GM21447 (cell line): ENCODE results near the gene ILK.

Experiments
- ATAC-seq: cut with Tn5 transposase; IDR thresholded peaks from one replicate; pipeline ENCODE4 v1.9.1; 2021; ENCODE audit not compliant: unreplicated experiment

Gene ILK

GRCh38 chr11:6633422-6634408 lies 30.1 kb downstream of the ILK start:
- no peak for ATAC-seq

- ATAC-seq = no peak
Measured at GRCh38 chr11:6634534-6634933, 31.0 kb downstream of the ILK start.

- ATAC-seq = no peak
Measured at GRCh38 chr11:6635082-6635932, 31.7 kb downstream of the ILK start.

- ATAC-seq = no peak
Measured at GRCh38 chr11:6636480-6636879, 32.9 kb downstream of the ILK start.

- no peak for ATAC-seq
Measured at GRCh38 chr11:6637871-6638270, 34.3 kb downstream of the ILK start.

- ATAC-seq = no peak
Measured at GRCh38 chr11:6638429-6638828, 34.9 kb downstream of the ILK start.

GRCh38 chr11:6640036-6640984 lies 36.7 kb downstream of the ILK start:
- no peak for ATAC-seq

- ATAC-seq = no peak
Measured at GRCh38 chr11:6640985-6641701, 37.6 kb downstream of the ILK start.

- ATAC-seq = no peak
Measured at GRCh38 chr11:6642957-6643356, 39.4 kb downstream of the ILK start.

- ATAC-seq = no peak
Measured at GRCh38 chr11:6646071-6646470, 42.5 kb downstream of the ILK start.

GRCh38 chr11:6646576-6646917 lies 43.0 kb downstream of the ILK start:
- ATAC-seq = peak; percentile 12

- peak; percentile 93 for ATAC-seq
Measured at GRCh38 chr11:6646918-6647679, 43.5 kb downstream of the ILK start.

- ATAC-seq = no peak
Measured at GRCh38 chr11:6647836-6648235, 44.3 kb downstream of the ILK start.

- ATAC-seq = no peak
Measured at GRCh38 chr11:6648501-6648900, 44.9 kb downstream of the ILK start.

- ATAC-seq = no peak
Measured at GRCh38 chr11:6650104-6650503, 46.5 kb downstream of the ILK start.

GRCh38 chr11:6650980-6651379 lies 47.4 kb downstream of the ILK start:
- ATAC-seq = no peak

GRCh38 chr11:6652182-6652581 lies 48.6 kb downstream of the ILK start:
- ATAC-seq = no peak

GRCh38 chr11:6653097-6653496 lies 49.5 kb downstream of the ILK start:
- ATAC-seq = no peak

- ATAC-seq = no peak
Measured at GRCh38 chr11:6653656-6654055, 50.1 kb downstream of the ILK start.
